Measurements from ENCODE around the gene PDLIM4.

DNA sequence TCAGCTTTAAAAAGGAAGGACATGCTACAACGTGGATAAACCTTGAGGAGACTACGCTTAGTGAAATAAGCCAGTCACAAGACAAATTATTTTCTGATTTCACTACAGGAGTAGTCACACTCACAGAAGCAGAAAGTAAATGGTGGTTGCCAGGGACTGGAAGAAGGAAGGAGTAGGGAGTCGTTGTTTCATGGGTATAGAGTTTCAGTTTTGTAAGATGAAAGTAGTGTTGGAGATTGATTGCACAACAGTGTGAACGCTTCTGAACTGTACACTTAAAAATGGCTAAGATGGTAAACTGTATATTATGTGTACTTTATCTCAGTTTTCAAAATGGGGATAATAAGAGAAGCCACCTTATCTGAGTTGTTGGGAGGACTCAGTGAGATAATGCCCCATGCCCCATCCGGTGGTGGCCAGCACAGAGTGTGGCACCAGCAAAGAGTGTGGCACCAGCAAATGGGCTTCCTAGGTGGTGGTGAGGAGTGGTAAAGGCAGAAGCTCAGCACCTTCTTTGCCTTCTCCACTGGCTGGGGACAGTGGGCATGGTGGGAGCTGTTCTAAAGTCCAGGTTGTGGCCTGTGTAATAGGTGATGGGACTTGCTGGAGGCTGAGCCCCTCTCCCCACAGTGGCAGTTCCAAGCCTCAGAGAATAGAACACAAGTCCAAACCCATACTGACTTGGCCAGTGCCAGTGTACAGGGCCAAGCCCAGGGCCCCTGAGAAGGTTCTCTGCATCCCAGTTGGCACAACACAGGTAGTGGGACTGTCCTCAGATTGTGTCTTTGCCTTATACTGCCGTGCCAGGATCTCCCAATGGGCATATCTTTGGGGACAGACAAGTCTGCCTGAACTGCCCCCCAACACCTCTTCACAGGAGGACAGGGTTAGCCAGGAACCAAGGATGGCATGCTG lies 41.1 kb downstream of the PDLIM4 start:
- no peak for TF ChIP-seq POLR2A (IDR thresholded peaks at IDR 0.05)
- TF ChIP-seq, protein P1, sequence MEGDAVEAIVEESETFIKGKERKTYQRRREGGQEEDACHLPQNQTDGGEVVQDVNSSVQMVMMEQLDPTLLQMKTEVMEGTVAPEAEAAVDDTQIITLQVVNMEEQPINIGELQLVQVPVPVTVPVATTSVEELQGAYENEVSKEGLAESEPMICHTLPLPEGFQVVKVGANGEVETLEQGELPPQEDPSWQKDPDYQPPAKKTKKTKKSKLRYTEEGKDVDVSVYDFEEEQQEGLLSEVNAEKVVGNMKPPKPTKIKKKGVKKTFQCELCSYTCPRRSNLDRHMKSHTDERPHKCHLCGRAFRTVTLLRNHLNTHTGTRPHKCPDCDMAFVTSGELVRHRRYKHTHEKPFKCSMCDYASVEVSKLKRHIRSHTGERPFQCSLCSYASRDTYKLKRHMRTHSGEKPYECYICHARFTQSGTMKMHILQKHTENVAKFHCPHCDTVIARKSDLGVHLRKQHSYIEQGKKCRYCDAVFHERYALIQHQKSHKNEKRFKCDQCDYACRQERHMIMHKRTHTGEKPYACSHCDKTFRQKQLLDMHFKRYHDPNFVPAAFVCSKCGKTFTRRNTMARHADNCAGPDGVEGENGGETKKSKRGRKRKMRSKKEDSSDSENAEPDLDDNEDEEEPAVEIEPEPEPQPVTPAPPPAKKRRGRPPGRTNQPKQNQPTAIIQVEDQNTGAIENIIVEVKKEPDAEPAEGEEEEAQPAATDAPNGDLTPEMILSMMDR (IDR thresholded peaks at IDR 0.05), result no peak

Data from ovary (tissue), 3 donors.